ENCODE data around the gene PLXDC1.

PLXDC1 gene

DNA sequence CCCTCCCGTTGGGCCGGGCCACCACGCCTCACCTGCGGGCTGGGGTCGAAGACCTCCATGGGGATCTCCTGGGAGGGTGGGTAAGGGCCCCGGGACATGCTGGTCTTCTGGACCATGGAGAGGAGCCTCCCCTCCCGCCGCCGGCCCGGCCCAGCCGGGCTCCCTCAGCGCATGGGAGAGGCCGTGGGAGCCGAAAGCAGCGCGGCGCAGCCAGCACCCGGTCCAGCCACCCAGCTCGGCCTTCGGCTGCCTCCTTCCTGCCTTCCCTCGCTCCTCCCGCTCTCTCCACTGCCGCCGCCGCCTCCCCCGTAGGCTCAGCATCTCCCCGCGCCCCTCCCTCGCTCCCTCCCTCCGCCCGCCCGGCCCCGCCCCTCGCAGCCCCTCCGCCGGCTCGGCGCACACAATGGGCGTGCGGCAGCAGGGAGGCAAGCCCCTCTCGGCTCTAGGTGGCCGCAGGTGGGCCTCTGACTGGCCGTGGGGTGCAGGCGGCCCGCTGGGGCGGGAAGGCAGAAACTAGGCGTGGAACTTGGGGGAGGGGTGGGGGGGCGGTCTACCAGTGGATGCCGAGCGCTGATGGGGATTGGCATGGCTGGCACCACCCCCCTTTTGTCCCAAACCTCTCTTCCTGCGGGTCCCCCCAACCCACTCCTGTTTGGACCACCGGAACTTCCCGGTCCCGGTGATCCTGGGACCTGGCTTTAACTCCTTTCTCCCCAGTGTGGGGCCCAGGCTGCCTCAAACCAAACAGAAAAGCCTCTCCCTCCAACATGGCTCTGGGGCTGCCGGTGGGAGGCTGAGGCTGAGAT is 46.1 kb upstream of the PLXDC1 start, which contains the start of gene CACNB1:
CACNB1 (minus strand) TSS at position 290 of the 806 bp plus-strand sequence; CDS start at position 116, 174 bp downstream.
- TF ChIP-seq TAF1 (IDR thresholded peaks at IDR 0.05; ENCODE audit: borderline replicate concordance, insufficient read depth, low read length) (peak; percentile 91), POLR2AphosphoS5 (IDR thresholded peaks at IDR 0.05; ENCODE audit: low read depth, low read length) (peak; percentile 85), FOXP2 (optimal IDR thresholded peaks at IDR 0.05; ENCODE audit: borderline replicate concordance, extremely low read depth, extremely low read length, insufficient read depth) (peak; percentile 58), SIN3A (IDR thresholded peaks at IDR 0.05; ENCODE audit: borderline replicate concordance, insufficient read depth, low read length) (peak; percentile 71; the same call in 1 of the 2 replicates)
- TF ChIP-seq, protein P1, sequence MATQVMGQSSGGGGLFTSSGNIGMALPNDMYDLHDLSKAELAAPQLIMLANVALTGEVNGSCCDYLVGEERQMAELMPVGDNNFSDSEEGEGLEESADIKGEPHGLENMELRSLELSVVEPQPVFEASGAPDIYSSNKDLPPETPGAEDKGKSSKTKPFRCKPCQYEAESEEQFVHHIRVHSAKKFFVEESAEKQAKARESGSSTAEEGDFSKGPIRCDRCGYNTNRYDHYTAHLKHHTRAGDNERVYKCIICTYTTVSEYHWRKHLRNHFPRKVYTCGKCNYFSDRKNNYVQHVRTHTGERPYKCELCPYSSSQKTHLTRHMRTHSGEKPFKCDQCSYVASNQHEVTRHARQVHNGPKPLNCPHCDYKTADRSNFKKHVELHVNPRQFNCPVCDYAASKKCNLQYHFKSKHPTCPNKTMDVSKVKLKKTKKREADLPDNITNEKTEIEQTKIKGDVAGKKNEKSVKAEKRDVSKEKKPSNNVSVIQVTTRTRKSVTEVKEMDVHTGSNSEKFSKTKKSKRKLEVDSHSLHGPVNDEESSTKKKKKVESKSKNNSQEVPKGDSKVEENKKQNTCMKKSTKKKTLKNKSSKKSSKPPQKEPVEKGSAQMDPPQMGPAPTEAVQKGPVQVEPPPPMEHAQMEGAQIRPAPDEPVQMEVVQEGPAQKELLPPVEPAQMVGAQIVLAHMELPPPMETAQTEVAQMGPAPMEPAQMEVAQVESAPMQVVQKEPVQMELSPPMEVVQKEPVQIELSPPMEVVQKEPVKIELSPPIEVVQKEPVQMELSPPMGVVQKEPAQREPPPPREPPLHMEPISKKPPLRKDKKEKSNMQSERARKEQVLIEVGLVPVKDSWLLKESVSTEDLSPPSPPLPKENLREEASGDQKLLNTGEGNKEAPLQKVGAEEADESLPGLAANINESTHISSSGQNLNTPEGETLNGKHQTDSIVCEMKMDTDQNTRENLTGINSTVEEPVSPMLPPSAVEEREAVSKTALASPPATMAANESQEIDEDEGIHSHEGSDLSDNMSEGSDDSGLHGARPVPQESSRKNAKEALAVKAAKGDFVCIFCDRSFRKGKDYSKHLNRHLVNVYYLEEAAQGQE (IDR thresholded peaks at IDR 0.05; ENCODE audit: insufficient read depth in 1 of 2, low read depth in 2 of 2, low read length in 2 of 2): no peak

DNA sequence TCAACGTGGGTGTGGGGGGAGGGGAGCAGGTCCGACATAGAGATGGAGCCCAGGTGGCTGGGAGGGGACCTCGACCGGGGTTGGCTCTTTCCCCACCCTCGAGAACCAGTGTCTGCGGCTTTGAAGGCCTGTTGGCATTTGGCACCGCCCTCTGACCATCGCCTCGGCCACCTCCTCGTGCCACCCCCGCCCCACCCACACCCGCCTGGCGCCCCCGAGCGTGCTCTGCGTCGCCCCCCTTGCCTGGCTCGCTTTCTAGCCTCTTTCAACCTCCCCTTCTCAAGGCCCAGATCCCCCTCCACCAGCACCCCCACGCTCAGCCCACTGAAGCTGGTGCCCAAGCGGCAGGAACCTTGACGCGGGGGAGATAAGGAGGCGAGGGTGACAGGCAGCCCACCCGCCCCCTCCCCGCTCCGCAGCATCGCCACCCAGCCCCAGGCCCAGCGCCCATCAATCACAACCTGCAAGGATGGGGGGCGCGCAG is 45.4 kb upstream of the PLXDC1 start:
- TF ChIP-seq TAF1 (IDR thresholded peaks at IDR 0.05; ENCODE audit: borderline replicate concordance, insufficient read depth, low read length): no peak
- TF ChIP-seq POLR2AphosphoS5 (IDR thresholded peaks at IDR 0.05; ENCODE audit: low read depth, low read length): no peak
- TF ChIP-seq, protein P1 (IDR thresholded peaks at IDR 0.05; ENCODE audit: insufficient read depth in 1 of 2, low read depth in 2 of 2, low read length in 2 of 2): no peak
- TF ChIP-seq FOXP2 (optimal IDR thresholded peaks at IDR 0.05; ENCODE audit: borderline replicate concordance, extremely low read depth, extremely low read length, insufficient read depth): no peak
- TF ChIP-seq SIN3A (IDR thresholded peaks at IDR 0.05; ENCODE audit: borderline replicate concordance, insufficient read depth, low read length): no peak

DNA sequence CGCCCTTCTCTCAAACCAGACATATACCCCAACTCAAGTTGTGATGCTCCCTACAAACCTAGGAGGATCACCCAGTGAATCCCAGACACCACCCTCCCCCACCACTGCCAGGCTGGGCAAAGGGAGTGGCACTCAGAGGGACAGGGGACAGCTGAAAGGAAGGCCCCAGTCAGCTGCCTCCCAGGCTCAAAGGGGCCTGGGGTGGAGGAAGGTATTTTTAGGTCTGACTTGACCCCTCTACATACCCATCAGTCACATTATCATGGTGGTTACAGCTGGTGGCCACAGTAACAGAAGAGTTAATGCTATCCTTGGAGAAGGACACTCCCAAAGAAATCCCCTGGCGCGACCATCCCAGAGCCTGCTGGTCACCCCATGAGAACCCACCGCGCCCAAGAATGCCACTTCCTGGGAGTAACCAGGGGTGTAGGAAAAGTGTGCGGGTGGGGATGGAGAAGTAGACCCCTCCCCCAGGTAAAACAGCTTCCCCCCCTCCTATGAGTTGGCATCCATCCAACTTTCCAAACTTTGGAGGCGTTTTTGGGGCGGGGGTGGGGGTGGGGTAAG is 44.9 kb upstream of the PLXDC1 start:
- TF ChIP-seq, protein P1 (IDR thresholded peaks at IDR 0.05; ENCODE audit: insufficient read depth in 1 of 2, low read depth in 2 of 2, low read length in 2 of 2): no peak
- TF ChIP-seq SIN3A (IDR thresholded peaks at IDR 0.05; ENCODE audit: borderline replicate concordance, insufficient read depth, low read length) (no peak), POLR2AphosphoS5 (IDR thresholded peaks at IDR 0.05; ENCODE audit: low read depth, low read length) (no peak), FOXP2 (optimal IDR thresholded peaks at IDR 0.05; ENCODE audit: borderline replicate concordance, extremely low read depth, extremely low read length, insufficient read depth) (no peak), TAF1 (IDR thresholded peaks at IDR 0.05; ENCODE audit: borderline replicate concordance, insufficient read depth, low read length) (no peak)

DNA sequence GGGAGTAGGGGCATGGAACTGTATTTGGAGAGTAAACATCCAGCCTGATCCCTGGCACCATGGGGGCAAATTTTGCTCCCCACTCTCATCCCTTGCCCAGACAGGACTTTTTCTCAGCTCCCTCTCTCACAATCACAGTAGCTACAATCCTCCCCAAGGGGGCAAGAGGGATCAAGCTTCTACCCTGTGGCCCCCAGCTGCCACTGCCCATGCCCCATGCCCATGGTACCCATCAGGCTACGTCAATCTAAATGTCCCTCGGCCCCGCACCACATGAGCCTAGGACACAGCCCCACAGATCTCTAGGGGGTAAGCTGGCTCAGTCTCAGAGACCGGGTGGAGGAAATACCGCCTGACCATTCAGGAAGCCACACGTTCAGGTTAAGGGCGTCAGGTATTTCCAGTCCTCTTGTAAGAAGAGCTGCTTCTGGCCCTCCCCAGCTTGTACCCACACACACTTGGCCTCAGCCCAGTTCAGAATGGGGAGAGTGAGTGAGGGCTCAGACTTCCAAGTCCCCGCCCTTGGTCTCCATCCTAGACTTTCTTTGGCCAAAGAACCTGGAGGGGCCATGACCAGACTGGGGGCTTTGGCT is 44.2 kb upstream of the PLXDC1 start:
- TF ChIP-seq, protein P1 (IDR thresholded peaks at IDR 0.05; ENCODE audit: insufficient read depth in 1 of 2, low read depth in 2 of 2, low read length in 2 of 2): no peak
- TF ChIP-seq SIN3A (IDR thresholded peaks at IDR 0.05; ENCODE audit: borderline replicate concordance, insufficient read depth, low read length): no peak
- no peak for TF ChIP-seq FOXP2 (optimal IDR thresholded peaks at IDR 0.05; ENCODE audit: borderline replicate concordance, extremely low read depth, extremely low read length, insufficient read depth)
- no peak for TF ChIP-seq POLR2AphosphoS5 (IDR thresholded peaks at IDR 0.05; ENCODE audit: low read depth, low read length)
- no peak for TF ChIP-seq TAF1 (IDR thresholded peaks at IDR 0.05; ENCODE audit: borderline replicate concordance, insufficient read depth, low read length)
